Measurements from ENCODE around the gene TMX1.

GRCh38 chr14:51302295-51303030 lies 62.4 kb downstream of the TMX1 start:
- TF ChIP-seq CTCF (IDR thresholded peaks at IDR 0.05; ENCODE audit: insufficient read depth, low read length, poor library complexity, severe bottlenecking) (no peak), EZH2phosphoT487 (conservative IDR thresholded peaks at IDR 0.05; ENCODE audit: low read length) (no peak)
